ENCODE measurements around the gene LHFPL5.

DNA sequence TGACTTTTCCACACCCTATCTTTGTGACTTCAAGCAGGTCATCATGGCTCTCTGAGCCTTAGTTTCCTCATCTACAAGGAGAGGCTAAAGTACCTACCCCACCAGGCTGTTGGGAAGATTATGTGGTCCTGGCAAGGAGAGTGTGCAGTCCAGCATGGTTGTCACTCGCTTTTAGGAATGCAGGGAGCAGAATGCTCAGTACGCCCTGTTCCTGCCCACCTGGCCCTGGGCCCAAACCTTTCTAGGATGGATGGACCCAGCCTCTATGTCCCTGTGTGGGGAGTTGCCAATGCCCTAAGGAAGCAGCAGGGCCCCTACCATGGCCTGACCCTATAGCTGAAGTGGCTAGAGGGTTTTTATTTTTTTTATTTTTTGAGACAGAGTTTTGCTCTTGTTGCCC lies 26.7 kb upstream of the LHFPL5 start:
- TF ChIP-seq CTCF (IDR thresholded peaks at IDR 0.05) = no peak
- no peak for TF ChIP-seq ZFX (IDR thresholded peaks at IDR 0.05; ENCODE audit: borderline replicate concordance)

Data from 22Rv1 (cell line).